GM19023 (cell line): ENCODE measurements around the gene KCNAB3.
A peak's percentile ranks its signal among the peaks of the same experiment; 100 is the strongest.

ENCODE experiments used
- ATAC-seq: cut with Tn5 transposase; IDR thresholded peaks from one replicate; pipeline ENCODE4 v1.9.1; 2021; ENCODE audit warnings: mild to moderate bottlenecking, moderate library complexity; ENCODE audit not compliant: unreplicated experiment

KCNAB3 gene

DNA sequence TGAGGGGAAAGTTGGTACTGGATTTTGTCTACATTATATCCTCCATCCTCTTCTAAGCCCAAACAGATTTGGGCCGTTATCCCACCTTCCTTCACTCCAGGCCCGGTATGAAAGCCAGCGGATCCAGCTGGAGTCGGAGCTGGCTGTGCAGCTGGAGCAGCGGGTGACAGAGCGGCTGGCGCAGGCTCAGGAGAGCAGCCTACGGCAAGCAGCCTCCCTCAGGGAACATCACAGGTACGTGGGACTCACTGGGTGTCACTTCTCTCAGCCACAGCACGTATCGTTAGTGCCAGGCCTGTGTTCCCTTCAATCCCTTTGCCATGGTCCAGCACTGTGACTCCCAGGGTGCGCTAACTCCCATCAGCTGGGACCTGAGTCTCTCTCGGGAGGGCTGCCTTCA is 13.6 kb upstream of the KCNAB3 start:
- ATAC-seq, result no peak

DNA sequence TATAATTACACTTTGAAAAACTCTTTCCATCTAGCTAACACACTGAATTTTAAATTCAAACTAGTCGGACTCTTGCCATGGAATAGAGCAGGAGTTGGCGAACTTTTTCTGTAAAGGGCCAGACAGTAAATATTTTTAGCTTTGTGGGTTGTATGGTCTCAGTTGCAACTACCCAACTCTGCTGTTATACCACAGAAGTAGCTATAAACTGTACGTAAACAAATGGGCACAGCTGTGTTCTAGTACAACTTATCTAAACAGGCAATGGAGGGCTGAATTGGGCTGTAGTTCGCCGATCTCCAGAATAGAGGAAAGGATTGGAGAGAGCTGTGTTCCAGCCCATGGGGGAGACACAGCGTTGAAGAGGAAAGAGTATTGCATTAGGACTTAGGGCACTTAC is 11.1 kb upstream of the KCNAB3 start:
- ATAC-seq, result no peak

DNA sequence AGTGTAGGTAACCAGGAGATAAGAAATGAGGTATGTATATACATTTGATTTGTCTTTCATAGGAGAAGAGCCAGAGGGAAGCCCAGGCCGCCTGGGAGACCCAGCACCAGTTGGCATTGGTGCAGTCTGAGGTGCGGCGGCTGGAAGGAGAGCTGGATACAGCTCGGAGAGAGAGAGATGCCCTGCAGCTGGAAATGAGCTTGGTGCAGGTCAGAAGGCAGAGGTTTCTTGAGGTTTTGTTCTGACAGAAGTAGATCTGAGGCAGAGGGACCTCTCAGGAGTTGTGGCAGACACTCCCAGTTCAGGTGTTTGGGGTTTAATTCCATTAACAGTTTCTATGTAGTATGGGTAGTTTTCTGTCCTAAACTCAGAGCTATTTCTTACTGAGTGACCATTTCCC is 10.4 kb upstream of the KCNAB3 start:
- no peak for ATAC-seq

GRCh38 chr17:7935859-7936258 is 6.2 kb upstream of the KCNAB3 start:
- ATAC-seq, result no peak

- ATAC-seq, result no peak
These were observed 3.3 kb upstream of the KCNAB3 start for GRCh38 chr17:7932949-7933348.

DNA sequence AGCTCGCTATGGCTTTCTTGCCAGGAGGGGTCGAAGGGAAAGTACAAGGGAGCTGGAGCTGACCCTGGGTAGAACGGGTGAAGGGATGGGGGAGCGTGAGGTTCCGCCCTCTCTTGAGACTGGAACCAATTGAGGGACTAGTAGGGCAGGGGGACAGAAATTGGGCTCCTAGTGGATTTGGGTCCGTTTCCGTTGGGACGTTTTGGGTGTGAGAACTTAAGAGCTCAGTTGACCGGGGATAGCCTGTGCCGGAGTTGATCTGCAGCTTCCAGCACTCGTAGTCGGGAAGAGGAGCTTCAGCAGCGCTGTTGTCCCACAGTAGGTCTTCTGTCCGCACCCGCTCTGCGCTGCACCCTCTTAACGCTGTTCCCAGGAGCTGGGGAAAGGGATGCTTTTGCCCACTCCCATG is 2.8 kb upstream of the KCNAB3 start:
- peak; percentile 8 for ATAC-seq

DNA sequence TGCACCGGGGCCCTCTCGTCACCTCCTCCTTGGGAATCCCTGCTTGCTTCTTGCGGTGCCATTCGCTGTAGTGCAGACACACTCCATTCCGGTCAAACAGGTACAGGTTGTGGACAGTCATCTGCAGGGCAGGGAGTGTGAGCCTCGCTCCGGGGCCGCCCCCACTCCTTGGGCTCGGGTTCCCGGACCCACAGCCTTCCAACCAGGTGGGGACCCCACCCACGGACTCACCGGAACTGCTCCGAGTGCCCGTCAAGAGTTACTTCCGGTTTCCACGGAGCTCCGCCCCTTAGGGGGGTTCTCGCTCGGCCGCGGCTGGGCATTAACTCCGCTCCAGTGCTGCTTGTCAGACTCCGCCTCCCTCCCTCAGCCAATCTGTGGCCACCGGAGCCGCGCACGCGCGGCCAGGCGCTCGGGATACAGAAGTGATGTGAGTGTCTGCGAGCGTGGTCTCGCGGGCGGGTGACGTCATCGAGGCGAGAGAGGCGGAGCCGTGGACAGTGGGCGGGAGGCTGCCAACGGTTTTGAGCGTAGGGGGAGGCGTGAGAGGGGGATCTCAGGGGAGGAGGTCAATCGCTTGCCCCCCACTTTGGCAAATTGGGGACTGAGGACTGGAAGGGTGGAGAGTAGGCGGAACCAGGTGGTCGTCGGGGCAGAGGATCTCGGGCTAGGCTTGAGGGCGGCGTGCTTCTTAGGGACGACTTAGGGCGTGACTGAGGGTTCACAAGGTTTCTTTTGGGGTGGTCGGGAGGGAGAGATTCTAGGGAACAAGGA is 2.2 kb upstream of the KCNAB3 start, which contains the start of the genes CNTROB and TRAPPC1:
CNTROB (plus strand) TSS at position 498 of the 774 bp plus-strand sequence. CDS start 874 bp downstream, outside the sequence.
TRAPPC1 (minus strand) TSS at position 238 of the 774 bp plus-strand sequence; CDS start at position 121, 117 bp downstream.
- peak; percentile 95 for ATAC-seq

- ATAC-seq, result no peak
These were observed 1.4 kb upstream of the KCNAB3 start for GRCh38 chr17:7930841-7931631.

DNA sequence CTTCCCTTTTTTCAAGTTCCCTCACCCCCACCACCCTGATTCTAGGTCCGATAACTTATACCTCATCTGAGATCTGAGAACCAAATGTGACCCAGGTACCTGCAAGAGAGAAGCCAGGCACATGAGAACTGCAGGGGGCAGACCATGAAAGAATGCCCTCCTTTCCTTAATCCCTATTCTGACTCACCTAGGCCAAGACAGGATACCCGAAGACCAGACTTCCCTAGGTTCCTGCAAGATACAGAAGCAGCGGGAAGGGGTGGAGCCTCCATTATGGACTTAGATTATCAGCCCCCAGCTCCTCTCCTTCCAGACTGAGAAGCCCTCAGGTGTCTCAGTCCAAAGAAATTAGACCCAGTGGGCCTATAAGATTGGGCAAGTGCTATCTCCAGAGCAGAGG is 2.1 kb downstream of the KCNAB3 start:
- ATAC-seq, result no peak

GRCh38 chr17:7922845-7923628 is 6.6 kb downstream of the KCNAB3 start:
- ATAC-seq, result no peak

DNA sequence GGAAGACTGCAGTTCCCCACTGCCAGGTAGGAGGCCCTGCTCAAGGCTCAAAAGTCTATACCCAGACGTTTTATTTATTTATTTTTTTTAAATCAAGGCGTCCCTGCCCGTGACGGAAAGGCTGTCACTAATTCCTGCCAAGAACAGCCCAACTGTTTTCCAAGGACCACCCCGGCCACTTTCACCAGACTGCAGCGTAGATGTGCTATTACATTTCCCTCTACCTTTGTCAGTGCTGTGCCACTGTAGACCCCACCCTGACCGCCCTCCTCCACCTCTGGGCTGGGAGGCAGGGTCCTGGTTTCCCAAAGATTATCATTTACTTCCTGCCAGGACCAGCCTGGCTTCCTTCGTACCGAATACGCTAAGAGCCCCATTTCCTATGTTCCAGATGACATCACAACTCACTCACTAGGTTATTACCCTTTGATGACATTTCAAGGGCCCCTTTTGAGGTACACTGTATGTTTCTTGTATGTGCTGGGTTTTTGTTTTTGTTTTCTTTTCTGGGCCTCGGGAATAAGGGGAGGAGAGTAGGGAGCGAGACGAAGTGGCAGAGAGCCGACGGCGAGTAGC is 7.3 kb downstream of the KCNAB3 start:
- no peak for ATAC-seq

DNA sequence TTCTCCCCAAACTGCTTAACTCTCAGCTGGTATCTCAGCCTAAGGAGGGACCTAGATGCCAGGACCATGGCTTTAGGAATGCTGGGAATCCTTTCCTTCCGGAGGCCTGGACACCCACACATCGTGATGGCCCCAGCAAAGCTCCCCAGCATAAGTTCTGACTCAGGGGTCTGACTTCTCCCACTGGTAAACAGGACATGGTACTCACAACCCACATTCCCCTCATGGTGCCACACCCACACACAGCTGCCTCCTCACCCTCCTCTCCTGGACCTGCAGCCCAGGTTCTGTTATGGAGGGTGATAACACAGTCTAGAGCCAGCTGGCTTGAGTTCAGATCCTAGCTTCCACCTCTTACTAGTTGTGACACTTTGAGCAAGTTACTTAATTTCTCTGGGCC is 12.8 kb downstream of the KCNAB3 start:
- no peak for ATAC-seq

GRCh38 chr17:7916385-7916682 is 13.3 kb downstream of the KCNAB3 start:
- no peak for ATAC-seq

DNA sequence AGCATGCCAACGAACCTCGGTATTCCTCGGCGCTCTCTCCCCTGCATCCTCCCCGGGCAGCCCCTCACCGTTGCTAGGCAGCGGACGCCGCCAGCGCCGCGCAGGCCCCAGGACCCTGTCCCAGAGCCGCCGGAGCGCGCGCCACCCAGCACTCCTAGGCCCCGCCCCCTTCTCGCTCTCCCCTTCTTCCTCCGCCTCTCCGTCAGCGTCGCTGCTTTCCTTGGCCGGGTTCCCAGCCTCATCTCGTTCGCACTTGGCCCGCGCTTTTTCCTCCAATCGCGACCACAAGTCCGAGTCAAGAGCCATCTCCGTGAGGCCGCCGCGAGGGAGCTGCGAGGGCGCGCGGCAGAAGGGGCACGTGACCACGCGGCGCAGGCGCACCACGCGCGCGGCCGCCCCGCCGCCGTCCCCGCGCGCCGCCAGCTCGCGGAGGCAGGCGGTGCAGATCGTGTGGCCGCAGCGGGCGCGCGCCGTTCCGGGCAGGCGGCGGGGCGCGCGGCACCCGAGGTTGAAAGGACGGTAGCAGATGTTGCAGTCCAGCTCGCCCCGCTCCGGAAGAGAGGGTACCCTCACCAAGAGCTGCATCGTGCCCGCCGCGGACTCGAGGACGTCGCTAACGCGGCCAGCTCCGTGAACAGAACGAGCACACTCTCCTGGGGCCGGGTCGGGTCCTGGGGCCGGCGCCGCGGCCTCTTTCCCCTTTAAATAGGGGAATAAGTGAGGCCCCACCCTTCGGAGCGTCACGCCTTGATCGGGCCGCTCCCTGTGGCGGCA is 13.9 kb downstream of the KCNAB3 start, which contains the start of gene RNF227:
RNF227 (minus strand) TSS at position 679 of the 774 bp plus-strand sequence; CDS start at position 585, 94 bp downstream.
- ATAC-seq, result peak; percentile 81

DNA sequence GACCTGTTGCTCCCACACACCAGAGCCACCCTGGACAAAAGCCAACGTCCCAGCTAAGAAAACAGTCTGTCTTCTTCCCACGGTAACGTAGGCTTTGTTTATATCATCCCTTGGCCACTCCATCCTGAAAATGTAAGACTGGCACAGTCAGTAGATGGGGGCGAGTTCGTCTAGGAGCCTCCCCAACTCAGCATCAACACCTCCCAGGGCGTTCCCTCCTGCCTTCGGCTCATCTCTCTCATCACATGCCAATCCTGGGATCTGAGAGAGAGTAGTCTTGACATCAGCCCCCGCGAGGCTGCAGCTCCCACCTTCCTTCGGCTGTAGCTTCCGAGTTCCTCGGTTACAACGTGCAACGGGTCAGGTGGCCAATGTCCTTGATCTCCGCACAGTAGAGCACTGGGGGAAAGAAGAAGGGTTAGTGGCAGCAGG is 14.5 kb downstream of the KCNAB3 start:
- ATAC-seq, result no peak

- ATAC-seq, result no peak
These were observed 16.6 kb downstream of the KCNAB3 start for GRCh38 chr17:7912927-7913524.

DNA sequence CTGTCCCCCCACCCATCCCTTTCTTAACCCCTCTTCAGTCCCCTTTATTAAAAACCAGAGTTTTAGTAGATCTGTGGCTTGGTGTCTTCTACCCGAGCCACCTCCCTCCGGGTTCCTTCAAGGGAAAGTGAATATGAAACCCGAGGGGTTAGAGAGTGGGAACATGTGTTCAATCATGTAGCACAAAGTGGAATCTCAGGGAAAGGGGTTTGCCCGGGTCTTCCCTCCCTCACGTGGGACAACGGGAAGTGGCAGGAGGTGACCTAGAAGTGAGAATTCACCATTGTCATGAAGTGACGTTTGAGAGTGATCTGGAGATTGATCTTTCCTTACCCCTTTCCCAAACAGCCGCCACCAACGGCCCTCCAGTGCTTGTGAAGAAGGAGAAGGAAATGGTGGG is 18.5 kb downstream of the KCNAB3 start:
- ATAC-seq, result no peak

- ATAC-seq, result no peak
These were observed 18.9 kb downstream of the KCNAB3 start for GRCh38 chr17:7910711-7911110.

- ATAC-seq, result no peak
These were observed 19.4 kb downstream of the KCNAB3 start for GRCh38 chr17:7910281-7910680.

- no peak for ATAC-seq
These were observed 20.6 kb downstream of the KCNAB3 start for GRCh38 chr17:7909089-7909488.
